Body of pancreas (tissue), 4 donors: ENCODE data around the gene MMP11.
A peak's percentile ranks its signal among the peaks of the same experiment; 100 is the strongest.

Source experiments
- CTCF ChIP-seq, 7 experiments: fragments of 450-650 bp in 4 of 7; fragments of 200-600 bp in 3 of 7; sonication (generic) in 3 of 7; IDR thresholded peaks; one replicate each; pipeline ENCODE4 v1.5.1; 2016 to 2019; ENCODE audit warnings: antibody characterized with exemption in 7 of 7
- POLR2A ChIP-seq, 3 donors: fragments of 450-650 bp; IDR thresholded peaks; one replicate each; pipeline ENCODE4 v1.6.1; 2016; ENCODE audit warnings: antibody characterized with exemption in 3 of 3, mild to moderate bottlenecking in 2 of 3

DNA sequence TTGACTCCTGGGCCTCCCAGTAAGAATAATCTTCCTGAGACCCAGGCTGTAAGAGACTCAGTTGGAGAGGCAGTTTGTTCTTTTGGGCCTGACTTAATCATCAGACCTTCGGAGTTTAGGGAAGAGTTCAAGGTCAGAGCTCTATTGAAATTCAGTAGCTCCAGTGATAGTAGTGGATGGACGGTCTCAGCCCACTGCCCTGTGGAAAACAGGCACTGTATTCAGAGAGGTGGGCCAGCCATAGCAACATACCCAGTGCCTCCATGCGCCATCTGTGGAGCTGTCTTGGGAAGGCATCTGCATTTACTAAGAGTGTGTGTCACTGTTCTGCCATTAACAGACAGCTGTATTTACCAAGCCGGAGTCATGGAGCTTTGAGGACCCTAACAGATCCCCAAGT is 17.0 kb downstream of the MMP11 start:
- TF ChIP-seq CTCF (IDR thresholded peaks at IDR 0.05) (peak in 1 of 7 experiments; percentile 3), POLR2A (IDR thresholded peaks at IDR 0.05) (no peak)
